H1 (cell line): ENCODE data around the gene TADA2B. TPM values are rescaled to one million over a fixed set of nuclear protein-coding genes. Genes with fewer than 3 reads are reported as not detected.

Experiments used
- CTCF ChIA-PET: fragments of 300-600 bp; sonication (Branson Sonifier 250); formaldehyde crosslinking; loops from one replicate; lab custom pipeline; 2021; ENCODE audit not compliant: partially characterized antibody; lab: Charles Lee
- POLR2A ChIA-PET: fragments of 300-600 bp; sonication (Branson Sonifier 250); formaldehyde crosslinking; loops from one replicate; lab custom pipeline; 2021; ENCODE audit warnings: inconsistent platforms; ENCODE audit not compliant: partially characterized antibody; lab: Charles Lee
- DNase-seq, 2 experiments: peaks; one replicate each; pipeline versions ENCODE4 v3.0.0 to v3.0.0-alpha.2; 2010 to 2022; ENCODE audit warnings: low spot score in 2 of 2, low read depth in 1 of 2, mixed read lengths in 1 of 2
- FAIRE-seq: peaks from 2 replicates; lab custom pipeline; 2011; peaks lifted over from hg19 to GRCh38; lab: Jason Lieb, UNC
- H2AFZ ChIP-seq: 2 replicates; pipeline ENCODE4 v1.8.1; 2012; ENCODE audit warnings: low read length, inconsistent platforms
- H2AK5ac ChIP-seq: 2 replicates; pipeline ENCODE4 v1.6.1; 2013; ENCODE audit warnings: low read depth, low read length
- H2BK120ac ChIP-seq: replicated peaks from 2 replicates; pipeline ENCODE3; 2013; ENCODE audit warnings: low read depth, low read length, inconsistent platforms
- H2BK12ac ChIP-seq: 2 replicates; pipeline ENCODE4 v1.6.1; 2013; ENCODE audit warnings: low read depth, low read length
- H2BK15ac ChIP-seq: 2 replicates; pipeline ENCODE4 v1.6.1; 2013; ENCODE audit warnings: low read length
- H2BK20ac ChIP-seq: 2 replicates; pipeline ENCODE4 v1.6.1; 2013; ENCODE audit warnings: low read length
- H2BK5ac ChIP-seq: 2 replicates; pipeline ENCODE4 v1.6.1; 2013; ENCODE audit warnings: low read depth, low read length
- H3K14ac ChIP-seq: 2 replicates; pipeline ENCODE4 v1.6.1; 2013; ENCODE audit warnings: inconsistent platforms; ENCODE audit not compliant: insufficient read length
- H3K18ac ChIP-seq: 2 replicates; pipeline ENCODE4 v1.6.1; 2013; ENCODE audit warnings: low read length; ENCODE audit errors: extremely low read depth
- H3K23ac ChIP-seq: 2 replicates; pipeline ENCODE4 v1.6.1; 2013; ENCODE audit warnings: inconsistent platforms; ENCODE audit not compliant: insufficient read length
- H3K23me2 ChIP-seq: 2 replicates; pipeline ENCODE4 v1.6.1; 2013; ENCODE audit warnings: low read depth, low read length
- H3K27ac ChIP-seq: 2 replicates; pipeline ENCODE4 v1.6.1; 2011; ENCODE audit warnings: low read depth, low read length, inconsistent platforms
- H3K27me3 ChIP-seq, 4 experiments: replicated peaks in 1 of 4; 1 replicate in 1 of 4; 2 replicates in 3 of 4; pipeline versions ENCODE4 v1.6.1 to v1.8.1; 2011 to 2013; ENCODE audit warnings: low read length in 3 of 4, mild to moderate bottlenecking in 3 of 4, inconsistent platforms in 2 of 4, mixed read lengths in 2 of 4, moderate library complexity in 1 of 4; ENCODE audit not compliant: control insufficient read depth in 3 of 4, insufficient read depth in 3 of 4; ENCODE audit errors: extremely low read depth in 1 of 4
- H3K36me3 ChIP-seq, 4 experiments: 2 replicates each; pipeline versions ENCODE4 v1.6.1 to v1.8.1; 2011 to 2013; ENCODE audit warnings: mild to moderate bottlenecking in 4 of 4, low read length in 3 of 4, moderate library complexity in 2 of 4, control low read depth in 1 of 4, inconsistent platforms in 1 of 4; ENCODE audit not compliant: insufficient read depth in 4 of 4, control insufficient read depth in 2 of 4
- H3K4ac ChIP-seq: replicated peaks from 2 replicates; pipeline ENCODE3; 2013; ENCODE audit warnings: low read length, low read depth, mixed read lengths, inconsistent platforms; ENCODE audit not compliant: insufficient read length
- H3K4me1 ChIP-seq, 4 experiments: replicated peaks in 1 of 4; 1 replicate in 1 of 4; 2 replicates in 3 of 4; pipeline versions ENCODE4 v1.6.1 to v1.8.1; 2011 to 2013; ENCODE audit warnings: low read length in 3 of 4, inconsistent platforms in 2 of 4, mixed read lengths in 1 of 4; ENCODE audit not compliant: insufficient read depth in 4 of 4, control insufficient read depth in 3 of 4
- H3K4me2 ChIP-seq, 2 experiments: 2 replicates each; pipeline versions ENCODE4 v1.6.1 to v1.8.1; 2011 to 2013; ENCODE audit warnings: low read depth in 2 of 2, low read length in 2 of 2, control low read depth in 1 of 2, inconsistent platforms in 1 of 2, mild to moderate bottlenecking in 1 of 2; ENCODE audit not compliant: insufficient read depth in 1 of 2
- H3K4me3 ChIP-seq, 4 experiments: fragments of 200-600, 300-600 bp in 1 of 4; sonication (generic), shearing (Covaris generic), sonication (Bioruptor Twin) in 1 of 4; 2 replicates each; pipeline versions ENCODE4 v1.5.1 to v1.8.1; 2011 to 2016; ENCODE audit warnings: low read length in 4 of 4, low read depth in 3 of 4, control low read depth in 2 of 4, inconsistent platforms in 2 of 4, mild to moderate bottlenecking in 2 of 4, mixed read lengths in 1 of 4, moderate library complexity in 1 of 4; ENCODE audit not compliant: insufficient read depth in 2 of 4; ENCODE audit errors: extremely low read depth in 1 of 4
- H3K56ac ChIP-seq: replicated peaks from 2 replicates; pipeline ENCODE3; 2013; ENCODE audit warnings: low read depth, mild to moderate bottlenecking, mixed read lengths, low read length, inconsistent platforms; ENCODE audit not compliant: insufficient read length
- H3K79me1 ChIP-seq: 2 replicates; pipeline ENCODE4 v1.6.1; 2013; ENCODE audit warnings: low read depth, low read length, control low read depth
- H3K79me2 ChIP-seq, 2 experiments: 2 replicates each; pipeline versions ENCODE4 v1.6.1 to v1.8.1; 2012 to 2013; ENCODE audit warnings: low read length in 2 of 2, mild to moderate bottlenecking in 2 of 2, inconsistent platforms in 1 of 2; ENCODE audit not compliant: insufficient read depth in 2 of 2, control insufficient read depth in 1 of 2
- H3K9ac ChIP-seq, 4 experiments: replicated peaks in 1 of 4; 1 replicate in 1 of 4; 2 replicates in 3 of 4; pipeline versions ENCODE4 v1.6.1 to v1.8.1; 2011 to 2013; ENCODE audit warnings: low read depth in 3 of 4, low read length in 3 of 4, control low read depth in 2 of 4, mild to moderate bottlenecking in 2 of 4, moderate library complexity in 2 of 4, inconsistent platforms in 1 of 4; ENCODE audit errors: extremely low read depth in 1 of 4
- H3K9me3 ChIP-seq, 2 experiments: 2 replicates each; pipeline versions ENCODE4 v1.6.1 to v1.8.1; 2012 to 2013; ENCODE audit warnings: mild to moderate bottlenecking in 2 of 2, moderate library complexity in 2 of 2, control low read depth in 1 of 2, inconsistent platforms in 1 of 2, low read depth in 1 of 2, low read length in 1 of 2, mixed read lengths in 1 of 2; ENCODE audit not compliant: insufficient read depth in 2 of 2
- H4K20me1 ChIP-seq, 2 experiments: replicated peaks in 1 of 2; 2 replicates each; pipeline versions ENCODE3 to v1.8.1; 2011 to 2013; ENCODE audit warnings: inconsistent platforms in 2 of 2, low read length in 2 of 2, mild to moderate bottlenecking in 1 of 2; ENCODE audit not compliant: insufficient read depth in 2 of 2, control insufficient read depth in 1 of 2
- H4K5ac ChIP-seq: 2 replicates; pipeline ENCODE4 v1.6.1; 2013; ENCODE audit warnings: low read length, low read depth, mixed read lengths, inconsistent platforms; ENCODE audit not compliant: insufficient read length
- H4K8ac ChIP-seq: 2 replicates; pipeline ENCODE4 v1.8.0; 2013; ENCODE audit warnings: mild to moderate bottlenecking, moderate library complexity, low read length, inconsistent platforms; ENCODE audit not compliant: insufficient read depth; ENCODE audit errors: extremely low read depth
- H4K91ac ChIP-seq: replicated peaks from 2 replicates; pipeline ENCODE3; 2013; ENCODE audit warnings: low read length, mixed read lengths, inconsistent platforms; ENCODE audit not compliant: insufficient read length
- ATF3 ChIP-seq: IDR thresholded peaks from 2 replicates; pipeline ENCODE4 v1.6.1; 2011; ENCODE audit warnings: low read depth, mild to moderate bottlenecking, low read length; ENCODE audit not compliant: insufficient read depth
- CBX5 ChIP-seq: fragments of 300-800, 300-1000 bp; sonication (generic); IDR thresholded peaks from 2 replicates; pipeline ENCODE4 v1.7.1; 2016; ENCODE audit warnings: antibody characterized with exemption, low read length, low read depth
- CHD1 ChIP-seq: IDR thresholded peaks from 2 replicates; pipeline ENCODE4 v1.6.1; 2012; ENCODE audit warnings: low read depth, low read length, improper control_type of control experiment
- E2F6 ChIP-seq: IDR thresholded peaks from 2 replicates; pipeline ENCODE4 v1.6.1; 2012; ENCODE audit warnings: inconsistent platforms
- FOSL1 ChIP-seq: IDR thresholded peaks from 2 replicates; pipeline ENCODE4 v1.6.1; 2011; ENCODE audit warnings: mild to moderate bottlenecking, low read depth, low read length, moderate library complexity; ENCODE audit not compliant: insufficient read depth
- HDAC6 ChIP-seq: IDR thresholded peaks from one replicate; pipeline ENCODE4 v1.7.1; 2012; ENCODE audit warnings: low read depth, mild to moderate bottlenecking, inconsistent platforms, low read length, moderate library complexity
- JUND ChIP-seq: IDR thresholded peaks from 2 replicates; pipeline ENCODE4 v1.6.1; 2011; ENCODE audit warnings: mild to moderate bottlenecking, improper control_type of control experiment, low read length
- MAFK ChIP-seq: IDR thresholded peaks from 2 replicates; pipeline ENCODE4 v1.6.1; 2012; ENCODE audit warnings: low read depth, mild to moderate bottlenecking, improper control_type of control experiment, low read length
- NANOG ChIP-seq: IDR thresholded peaks from 2 replicates; pipeline ENCODE4 v1.6.1; 2011; ENCODE audit warnings: low read length, low read depth, mild to moderate bottlenecking, inconsistent platforms; ENCODE audit not compliant: insufficient read depth, poor library complexity, severe bottlenecking
- POU5F1 ChIP-seq: IDR thresholded peaks from 2 replicates; pipeline ENCODE4 v1.6.1; 2011; ENCODE audit warnings: low read depth, mild to moderate bottlenecking, low read length, moderate library complexity
- RAD21 ChIP-seq, 2 experiments: IDR thresholded peaks in 1 of 2; conservative IDR thresholded peaks in 1 of 2; 2 replicates each; pipeline ENCODE4 v1.6.1; 2011; ENCODE audit warnings: low read depth in 2 of 2, low read length in 2 of 2, improper control_type of control experiment in 1 of 2, inconsistent platforms in 1 of 2, mild to moderate bottlenecking in 1 of 2, moderate library complexity in 1 of 2
- WGBS, 2 experiments: shearing (Covaris generic) in 1 of 2; methylation state at CpG; one replicate each; pipeline versions ENCODE4 v1.1.6 to v1.1.7; 2013 to 2015; ENCODE audit warnings: low lambda C conversion rate in 2 of 2, mixed read lengths in 2 of 2, inconsistent platforms in 1 of 2, low coverage in 1 of 2, missing lambda C conversion rate in 1 of 2; ENCODE audit not compliant: insufficient replicate concordance in 2 of 2, insufficient coverage in 1 of 2, insufficient read length in 1 of 2; ENCODE audit errors: extremely low coverage in 1 of 2, missing lambda C conversion rate in 1 of 2; 5-methylcytosine and 5-hydroxymethylcytosine counted together
- polyA plus RNA-seq, 7 experiments: library from polyadenylated mRNA; depleted of rRNA in 3 of 7; stranded (reverse) in 5 of 7; unstranded in 2 of 7; fragments of >200 nt in 5 of 7; fragments of 200-250 nt in 2 of 7; gene quantifications; 1 replicate in 5 of 7; 2 replicates in 1 of 7; 4 replicates in 1 of 7; pipeline versions ENCODE4 v1.2.1 to v1.2.3, GENCODE V29; 2011 to 2013; ENCODE audit warnings: missing spikeins in 2 of 7, mixed read lengths in 2 of 7
- total RNA-seq: library from RNA; stranded (reverse); fragmentation: NEBNext Ultra II Directional; extraction: Animal tissue kit (Norgen Biotek cat#: 25700); gene quantifications from 2 replicates; pipeline ENCODE4 v1.2.1, GENCODE V29; 2021

Gene TADA2B
- total and polyA plus RNA-seq, 2 of the 8 experiments (the other 6 are each of a cell fraction or from before 2014, with no cell fraction given), result 5.7 to 12.1 TPM

- H3K4me1 ChIP-seq, result peaks cover 0 to 6% (median 4%) of the 10 kb centered on the region in 4 experiments; a peak in 6 of 7 replicates
- no peak overlapping the region for H3K4me2 ChIP-seq
- ChIA-PET POLR2A (no interaction called here), CTCF (interaction anchor here (0.7 to 2.2 kb wide), 3 partner anchors 23 to 78 kb away, joined by 3 to 4 read pairs (median 4); no protein-coding TSS in a partner anchor)
- DNase-seq (no peak), FAIRE-seq (no peak)
- H3K9me3 ChIP-seq, result peaks cover 0 to 4% of the 10 kb centered on the region in 2 experiments; a peak in 1 of 4 replicates
- no peak overlapping the region for H2AK5ac ChIP-seq
- H2BK120ac ChIP-seq, result no peak overlapping the region
- H2BK5ac ChIP-seq, result no peak overlapping the region
- H3K23ac ChIP-seq, result no peak overlapping the region
- no peaks in the 10 kb centered on the region for H4K20me1 ChIP-seq
- no peak overlapping the region for H2BK15ac ChIP-seq
- H3K4me3 ChIP-seq, result no peak overlapping the region
- H3K79me1 ChIP-seq, result no peaks in the 10 kb centered on the region
- H3K9ac ChIP-seq, result no peak overlapping the region
- no peaks in the 10 kb centered on the region for H3K36me3 ChIP-seq
- H3K79me2 ChIP-seq, result no peaks in the 10 kb centered on the region
- H3K18ac ChIP-seq, result no peak overlapping the region
- H2BK12ac ChIP-seq, result no peak overlapping the region
- no peak overlapping the region for H3K14ac ChIP-seq
- H3K4ac ChIP-seq, result no peak overlapping the region
- H3K27ac ChIP-seq, result no peak overlapping the region
- peaks cover 2 to 17% (median 14%) of the 10 kb centered on the region in 4 experiments for H3K27me3 ChIP-seq
- no peak overlapping the region for H4K8ac ChIP-seq
- WGBS, 2 experiments, result 93% methylated on average over 11 of the region's 11 CpGs; no CpG with 5 or more reads in 1 of the 2 experiments
- H2BK20ac ChIP-seq, result no peak overlapping the region
- H2AFZ ChIP-seq, result no peak overlapping the region
- H3K23me2 ChIP-seq, result peaks cover 6% of the 10 kb centered on the region; the same call in 1 of the 2 replicates
- no peak overlapping the region for H4K5ac ChIP-seq
- H4K91ac ChIP-seq, result no peak overlapping the region
- H3K56ac ChIP-seq, result no peak overlapping the region
- TF ChIP-seq FOSL1, result no peak
- TF ChIP-seq ATF3, result no peak
- TF ChIP-seq CHD1, result no peak
- no peak for TF ChIP-seq JUND
- no peak for TF ChIP-seq HDAC6
- no peak for TF ChIP-seq POU5F1
- TF ChIP-seq RAD21 (IDR thresholded peaks at IDR 0.05 in 1 of 2, conservative IDR thresholded peaks at IDR 0.05 in 1 of 2; ENCODE audit: low read depth in 2 of 2, low read length in 2 of 2), result no peak
- TF ChIP-seq E2F6, result no peak
- no peak for TF ChIP-seq CBX5
- TF ChIP-seq NANOG, result no peak
- TF ChIP-seq MAFK, result no peak
These were observed 64.2 kb downstream of the TADA2B start for GRCh38 chr4:7107166-7107905.
